ENCODE measurements around the gene APBA1. TPM values are rescaled to one million over a fixed set of nuclear protein-coding genes. Genes with fewer than 3 reads are reported as not detected.

Gene APBA1
- total RNA-seq, 1 donor from 2014 or later = 5.9 TPM

DNA sequence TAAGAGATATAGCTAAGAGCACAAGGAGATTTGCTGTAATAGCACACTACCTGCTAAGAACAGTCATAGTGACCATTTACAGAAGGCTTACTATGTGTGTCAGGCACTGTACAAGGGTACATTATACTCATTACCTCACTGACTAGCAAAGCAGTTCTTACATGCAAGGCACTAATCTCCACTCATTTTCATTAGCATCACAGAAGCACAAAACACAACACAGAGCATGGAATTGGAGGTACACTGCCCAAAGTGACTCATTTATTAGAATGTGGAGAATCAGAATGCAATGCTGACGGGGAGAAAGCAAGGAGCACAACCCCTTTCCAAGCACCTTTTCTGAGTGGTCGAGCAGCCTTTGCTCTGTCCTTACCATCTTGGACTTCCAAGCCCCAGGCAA lies 177.4 kb downstream of the APBA1 start:
- H3K36me3 Mint-ChIP-seq (ENCODE audit: low read depth, unreplicated experiment) = peaks cover 11% of the 10 kb centered on the region

DNA sequence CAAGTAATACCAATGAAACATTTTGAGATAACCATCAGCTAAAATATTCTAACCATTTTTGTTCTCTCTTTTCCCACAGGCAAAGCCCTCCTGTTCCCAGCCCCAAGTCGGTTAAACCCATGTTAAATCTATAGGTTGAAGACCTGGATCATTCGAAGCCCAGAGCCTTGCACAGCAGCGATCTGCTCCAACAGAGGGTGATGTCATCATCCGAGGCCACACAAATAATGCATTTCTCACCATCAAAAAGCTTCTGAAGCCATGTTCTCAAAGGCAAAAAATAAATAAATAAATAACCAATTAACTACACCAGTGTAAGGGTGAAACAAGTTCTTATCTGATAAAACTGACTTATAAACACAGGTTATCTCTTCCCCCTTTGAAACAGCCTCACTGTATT lies 178.0 kb downstream of the APBA1 start:
- no peak overlapping the region for H3K4me2 ChIP-seq (ENCODE audit: low read length)
- no peaks in the 10 kb centered on the region for H3K36me3 ChIP-seq (ENCODE audit: insufficient read depth, low read length)
- no peak overlapping the region for H3K4me3 Mint-ChIP-seq (ENCODE audit: unreplicated experiment)
- H3K4me1 Mint-ChIP-seq (ENCODE audit: low read depth, unreplicated experiment) = no peaks in the 10 kb centered on the region
- no peaks in the 10 kb centered on the region for H3K27me3 ChIP-seq (ENCODE audit: insufficient read depth, low read length)
- DNase-seq (ENCODE audit: low read depth) = no peak
- peaks cover 6% of the 10 kb centered on the region for H3K9me3 Mint-ChIP-seq (ENCODE audit: unreplicated experiment)
- H3K4me1 ChIP-seq (ENCODE audit: insufficient read depth, low read length) = no peaks in the 10 kb centered on the region
- no peak overlapping the region for H3K27ac ChIP-seq (ENCODE audit: low read depth, low read length)
- no peak overlapping the region for H2AFZ ChIP-seq (ENCODE audit: low read depth, low read length)
- H3K36me3 Mint-ChIP-seq (ENCODE audit: low read depth, unreplicated experiment) = peaks cover 11% of the 10 kb centered on the region
- H3K9ac ChIP-seq (ENCODE audit: low read length) = no peak overlapping the region
- no peaks in the 10 kb centered on the region for H4K20me1 ChIP-seq (ENCODE audit: insufficient read depth, low read length)
- TF ChIP-seq, protein P1, sequence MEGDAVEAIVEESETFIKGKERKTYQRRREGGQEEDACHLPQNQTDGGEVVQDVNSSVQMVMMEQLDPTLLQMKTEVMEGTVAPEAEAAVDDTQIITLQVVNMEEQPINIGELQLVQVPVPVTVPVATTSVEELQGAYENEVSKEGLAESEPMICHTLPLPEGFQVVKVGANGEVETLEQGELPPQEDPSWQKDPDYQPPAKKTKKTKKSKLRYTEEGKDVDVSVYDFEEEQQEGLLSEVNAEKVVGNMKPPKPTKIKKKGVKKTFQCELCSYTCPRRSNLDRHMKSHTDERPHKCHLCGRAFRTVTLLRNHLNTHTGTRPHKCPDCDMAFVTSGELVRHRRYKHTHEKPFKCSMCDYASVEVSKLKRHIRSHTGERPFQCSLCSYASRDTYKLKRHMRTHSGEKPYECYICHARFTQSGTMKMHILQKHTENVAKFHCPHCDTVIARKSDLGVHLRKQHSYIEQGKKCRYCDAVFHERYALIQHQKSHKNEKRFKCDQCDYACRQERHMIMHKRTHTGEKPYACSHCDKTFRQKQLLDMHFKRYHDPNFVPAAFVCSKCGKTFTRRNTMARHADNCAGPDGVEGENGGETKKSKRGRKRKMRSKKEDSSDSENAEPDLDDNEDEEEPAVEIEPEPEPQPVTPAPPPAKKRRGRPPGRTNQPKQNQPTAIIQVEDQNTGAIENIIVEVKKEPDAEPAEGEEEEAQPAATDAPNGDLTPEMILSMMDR (IDR thresholded peaks at IDR 0.05; ENCODE audit: insufficient read depth, low read depth, low read length) = no peak
- TF ChIP-seq EZH2 (IDR thresholded peaks at IDR 0.05; ENCODE audit: insufficient read depth, low read length) = no peak
- no peak overlapping the region for H3K27ac Mint-ChIP-seq (ENCODE audit: unreplicated experiment)
- peaks cover 24% of the 10 kb centered on the region for H3K27me3 Mint-ChIP-seq (ENCODE audit: low read depth, unreplicated experiment)
- H3K4me3 ChIP-seq (ENCODE audit: insufficient read depth, low read depth, low read length) = no peak overlapping the region
- no peaks in the 10 kb centered on the region for H3K79me2 ChIP-seq (ENCODE audit: insufficient read depth, low read length)
- FAIRE-seq = no peak
- no peaks in the 10 kb centered on the region for H3K9me3 ChIP-seq (ENCODE audit: insufficient read depth, low read depth, low read length)

More for the DNA sequence above, 177.4 kb downstream of the APBA1 start:
- no peak for DNase-seq (ENCODE audit: low read depth)
- no peak overlapping the region for H3K9ac ChIP-seq (ENCODE audit: low read length)
- no peak overlapping the region for H3K4me3 ChIP-seq (ENCODE audit: insufficient read depth, low read depth, low read length)
- no peak for TF ChIP-seq EZH2 (IDR thresholded peaks at IDR 0.05; ENCODE audit: insufficient read depth, low read length)
- TF ChIP-seq, protein P1 (IDR thresholded peaks at IDR 0.05; ENCODE audit: insufficient read depth, low read depth, low read length) = no peak
- H3K4me1 ChIP-seq (ENCODE audit: insufficient read depth, low read length) = no peaks in the 10 kb centered on the region
- H3K4me3 Mint-ChIP-seq (ENCODE audit: unreplicated experiment) = no peak overlapping the region
- H3K4me1 Mint-ChIP-seq (ENCODE audit: low read depth, unreplicated experiment) = no peaks in the 10 kb centered on the region
- no peaks in the 10 kb centered on the region for H4K20me1 ChIP-seq (ENCODE audit: insufficient read depth, low read length)
- H3K4me2 ChIP-seq (ENCODE audit: low read length) = no peak overlapping the region
- no peak for FAIRE-seq
- no peaks in the 10 kb centered on the region for H3K79me2 ChIP-seq (ENCODE audit: insufficient read depth, low read length)
- H3K27ac Mint-ChIP-seq (ENCODE audit: unreplicated experiment) = no peak overlapping the region
- H3K27me3 ChIP-seq (ENCODE audit: insufficient read depth, low read length) = no peaks in the 10 kb centered on the region
- peaks cover 28% of the 10 kb centered on the region for H3K27me3 Mint-ChIP-seq (ENCODE audit: low read depth, unreplicated experiment)
- H3K36me3 ChIP-seq (ENCODE audit: insufficient read depth, low read length) = no peaks in the 10 kb centered on the region
- peaks cover 6% of the 10 kb centered on the region for H3K9me3 Mint-ChIP-seq (ENCODE audit: unreplicated experiment)
- H3K27ac ChIP-seq (ENCODE audit: low read depth, low read length) = no peak overlapping the region
- no peaks in the 10 kb centered on the region for H3K9me3 ChIP-seq (ENCODE audit: insufficient read depth, low read depth, low read length)
- H2AFZ ChIP-seq (ENCODE audit: low read depth, low read length) = no peak overlapping the region

DNA sequence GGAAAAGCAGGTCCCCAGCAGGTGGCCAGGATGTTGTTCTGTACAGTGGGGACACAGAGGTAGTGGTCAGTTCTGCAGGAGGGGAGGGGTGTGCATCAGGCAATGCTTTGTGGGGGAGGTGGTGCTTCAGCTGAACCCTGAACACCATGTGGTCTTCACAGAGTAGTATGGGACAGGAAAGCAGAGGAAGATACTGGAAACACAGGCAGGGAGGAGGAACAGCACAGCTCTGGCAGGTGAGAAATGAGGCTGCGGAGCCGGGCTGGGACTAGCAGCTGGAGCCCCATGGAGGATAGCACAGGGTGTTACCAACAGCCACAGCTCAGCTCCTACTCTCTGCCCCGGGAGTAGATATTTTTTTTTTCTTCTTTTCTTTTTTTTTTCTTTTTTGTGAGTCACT lies 185.7 kb downstream of the APBA1 start:
- Mint-ChIP-seq H3K4me1 (ENCODE audit: low read depth, unreplicated experiment) (peaks cover 7% of the 10 kb centered on the region), H3K36me3 (ENCODE audit: low read depth, unreplicated experiment) (no peaks in the 10 kb centered on the region), H3K4me3 (ENCODE audit: unreplicated experiment) (no peak overlapping the region), H3K9me3 (ENCODE audit: unreplicated experiment) (peaks cover 5% of the 10 kb centered on the region), H3K27me3 (ENCODE audit: low read depth, unreplicated experiment) (no peaks in the 10 kb centered on the region), H3K27ac (ENCODE audit: unreplicated experiment) (no peak overlapping the region)
- Histone ChIP-seq H3K27ac (ENCODE audit: low read depth, low read length) (no peak overlapping the region), H3K9me3 (ENCODE audit: insufficient read depth, low read depth, low read length) (no peaks in the 10 kb centered on the region), H3K9ac (ENCODE audit: low read length) (no peak overlapping the region), H4K20me1 (ENCODE audit: insufficient read depth, low read length) (no peaks in the 10 kb centered on the region), H3K79me2 (ENCODE audit: insufficient read depth, low read length) (no peaks in the 10 kb centered on the region), H3K36me3 (ENCODE audit: insufficient read depth, low read length) (no peaks in the 10 kb centered on the region), H3K4me2 (ENCODE audit: low read length) (no peak overlapping the region), H3K27me3 (ENCODE audit: insufficient read depth, low read length) (no peaks in the 10 kb centered on the region), H3K4me1 (ENCODE audit: insufficient read depth, low read length) (no peaks in the 10 kb centered on the region), H2AFZ (ENCODE audit: low read depth, low read length) (no peak overlapping the region), H3K4me3 (ENCODE audit: insufficient read depth, low read depth, low read length) (no peak overlapping the region)
- FAIRE-seq (no peak), DNase-seq (ENCODE audit: low read depth) (no peak)
- TF ChIP-seq EZH2 (IDR thresholded peaks at IDR 0.05; ENCODE audit: insufficient read depth, low read length) = no peak
- TF ChIP-seq, protein P1 (IDR thresholded peaks at IDR 0.05; ENCODE audit: insufficient read depth, low read depth, low read length) = no peak

Measured in astrocyte (in vitro differentiated cells and primary cell).